Erythroblast (primary cell): ENCODE data around the gene RPL7A.

ENCODE experiments used
- DNase-seq, 2 experiments: peaks; one replicate each; lab custom pipeline; 2025; lab: John Stamatoyannopoulos, UW
- GATA1 ChIP-seq: IDR thresholded peaks from 2 replicates; pipeline ENCODE4 v1.6.1; 2011; ENCODE audit warnings: low read depth, mild to moderate bottlenecking, control low read depth, low read length, moderate library complexity
- POLR2A ChIP-seq: IDR thresholded peaks from 2 replicates; pipeline ENCODE4 v1.6.1; 2011; ENCODE audit warnings: mild to moderate bottlenecking, low read length

The RPL7A gene

GRCh38 chr9:133360400-133361393 is 12.7 kb downstream of the RPL7A start:
- no peak for TF ChIP-seq POLR2A
- peak; percentile 32 to 42 for DNase-seq

- TF ChIP-seq POLR2A = no peak
- TF ChIP-seq GATA1 = no peak
- DNase-seq = no peak
Observed at GRCh38 chr9:133361507-133362092, 13.6 kb downstream of the RPL7A start.

GRCh38 chr9:133362359-133363044 is 14.5 kb downstream of the RPL7A start:
- TF ChIP-seq POLR2A (no peak), GATA1 (no peak)
- DNase-seq = peak; percentile 86 to 90

- no peak for TF ChIP-seq GATA1
- no peak for TF ChIP-seq POLR2A
- no peak for DNase-seq
Observed at GRCh38 chr9:133366435-133366834, 18.4 kb downstream of the RPL7A start.

- no peak for DNase-seq
- TF ChIP-seq POLR2A = no peak
- no peak for TF ChIP-seq GATA1
Observed at GRCh38 chr9:133367221-133367620, 19.2 kb downstream of the RPL7A start.

GRCh38 chr9:133367778-133368177 is 19.8 kb downstream of the RPL7A start:
- DNase-seq = no peak
- TF ChIP-seq POLR2A = no peak
- TF ChIP-seq GATA1 = no peak

GRCh38 chr9:133368249-133368881 is 20.3 kb downstream of the RPL7A start:
- no peak for TF ChIP-seq GATA1
- TF ChIP-seq POLR2A = no peak
- no peak for DNase-seq

- TF ChIP-seq POLR2A = no peak
- no peak for TF ChIP-seq GATA1
- no peak for DNase-seq
Observed at GRCh38 chr9:133369422-133369821, 21.4 kb downstream of the RPL7A start.

- no peak for DNase-seq
- TF ChIP-seq GATA1 (no peak), POLR2A (no peak)
Observed at GRCh38 chr9:133369933-133370332, 21.9 kb downstream of the RPL7A start.

GRCh38 chr9:133370685-133371084 is 22.7 kb downstream of the RPL7A start:
- TF ChIP-seq POLR2A (no peak), GATA1 (no peak)
- DNase-seq = no peak

- TF ChIP-seq GATA1 (no peak), POLR2A (no peak)
- DNase-seq = peak; percentile 38 to 51
Observed at GRCh38 chr9:133371261-133371711, 23.3 kb downstream of the RPL7A start.

- TF ChIP-seq POLR2A = no peak
- no peak for TF ChIP-seq GATA1
Observed at GRCh38 chr9:133372144-133372543, 24.1 kb downstream of the RPL7A start.

GRCh38 chr9:133374612-133375115 is 26.6 kb downstream of the RPL7A start:
- DNase-seq = peak; percentile 57 to 73

More at GRCh38 chr9:133372144-133372543, 24.1 kb downstream of the RPL7A start:
- DNase-seq = no peak

More at GRCh38 chr9:133374612-133375115, 26.6 kb downstream of the RPL7A start:
- no peak for TF ChIP-seq GATA1
- TF ChIP-seq POLR2A = no peak
